C4-2B (cell line): ENCODE data around the gene ZBTB11.

Source experiments
- ZFX ChIP-seq: fragments of 450-650 bp; IDR thresholded peaks from 2 replicates; pipeline ENCODE4 v1.6.1; 2017
- TF ChIP-seq, protein P1 (sequence below): fragments of 450-650 bp; conservative IDR thresholded peaks from 2 replicates; pipeline ENCODE4 v1.5.1; 2017; ENCODE audit warnings: mild to moderate bottlenecking

GRCh38 chr3:101615525-101615924 is 61.4 kb downstream of the ZBTB11 start:
- TF ChIP-seq, protein P1, sequence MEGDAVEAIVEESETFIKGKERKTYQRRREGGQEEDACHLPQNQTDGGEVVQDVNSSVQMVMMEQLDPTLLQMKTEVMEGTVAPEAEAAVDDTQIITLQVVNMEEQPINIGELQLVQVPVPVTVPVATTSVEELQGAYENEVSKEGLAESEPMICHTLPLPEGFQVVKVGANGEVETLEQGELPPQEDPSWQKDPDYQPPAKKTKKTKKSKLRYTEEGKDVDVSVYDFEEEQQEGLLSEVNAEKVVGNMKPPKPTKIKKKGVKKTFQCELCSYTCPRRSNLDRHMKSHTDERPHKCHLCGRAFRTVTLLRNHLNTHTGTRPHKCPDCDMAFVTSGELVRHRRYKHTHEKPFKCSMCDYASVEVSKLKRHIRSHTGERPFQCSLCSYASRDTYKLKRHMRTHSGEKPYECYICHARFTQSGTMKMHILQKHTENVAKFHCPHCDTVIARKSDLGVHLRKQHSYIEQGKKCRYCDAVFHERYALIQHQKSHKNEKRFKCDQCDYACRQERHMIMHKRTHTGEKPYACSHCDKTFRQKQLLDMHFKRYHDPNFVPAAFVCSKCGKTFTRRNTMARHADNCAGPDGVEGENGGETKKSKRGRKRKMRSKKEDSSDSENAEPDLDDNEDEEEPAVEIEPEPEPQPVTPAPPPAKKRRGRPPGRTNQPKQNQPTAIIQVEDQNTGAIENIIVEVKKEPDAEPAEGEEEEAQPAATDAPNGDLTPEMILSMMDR = no peak
- no peak for TF ChIP-seq ZFX
